Breast epithelium (tissue), 4 donors: ENCODE data around the gene C10orf95. TPM values are rescaled to one million over a fixed set of nuclear protein-coding genes. Genes with fewer than 3 reads are reported as not detected.
A peak's percentile ranks its signal among the peaks of the same experiment; 100 is the strongest.

Source experiments
- DNase-seq, 2 donors: peaks; one replicate each; pipeline ENCODE4 v3.0.0-alpha.2; 2019; ENCODE audit warnings: low spot score in 2 of 2
- H3K27ac ChIP-seq, 2 donors: fragments of 200-600 bp; sonication (generic) in 1 of 2; one replicate each; pipeline ENCODE4 v1.5.1; 2016 to 2019; ENCODE audit warnings: mild to moderate bottlenecking in 1 of 2
- H3K27me3 ChIP-seq, 2 donors: fragments of 200-600 bp; sonication (generic) in 1 of 2; one replicate each; pipeline versions ENCODE4 v1.5.1 to v1.6.0; 2017 to 2019; ENCODE audit warnings: control low read depth in 1 of 2, mild to moderate bottlenecking in 1 of 2
- H3K36me3 ChIP-seq: fragments of 200-600 bp; one replicate; pipeline ENCODE4 v1.5.1; 2019
- H3K4me1 ChIP-seq, 2 donors: fragments of 200-600 bp; sonication (generic); one replicate each; pipeline ENCODE4 v1.5.1; 2016 to 2019; ENCODE audit warnings: control low read depth in 1 of 2
- H3K4me3 ChIP-seq, 3 donors: fragments of 200-600 bp; sonication (generic); 1 replicate in 2 of 3; 2 replicates in 1 of 3; pipeline ENCODE4 v1.5.1; 2016 to 2019; ENCODE audit warnings: mild to moderate bottlenecking in 3 of 3, moderate library complexity in 2 of 3
- H3K9me3 ChIP-seq, 2 donors: fragments of 200-600 bp; sonication (generic) in 1 of 2; one replicate each; pipeline ENCODE4 v1.5.1; 2016 to 2019; ENCODE audit warnings: control low read depth in 1 of 2
- POLR2A ChIP-seq: fragments of 450-650 bp; IDR thresholded peaks from one replicate; pipeline ENCODE4 v1.6.1; 2016; ENCODE audit warnings: antibody characterized with exemption, mild to moderate bottlenecking, moderate library complexity
- POLR2AphosphoS5 ChIP-seq, 3 donors: sonication (generic); formaldehyde crosslinking; IDR thresholded peaks; one replicate each; pipeline ENCODE4 v1.6.1; 2017; ENCODE audit warnings: antibody characterized with exemption in 3 of 3
- intact Hi-C: fragments of 100-400 bp; cut with DNase I; formaldehyde crosslinking; loops from one replicate; pipeline ENCODE4 v1.15.1; 2023; ENCODE audit warnings: low total_unique reads
- total RNA-seq, 3 donors: library from RNA; depleted of rRNA; stranded (reverse); fragments of >200 nt; gene quantifications; one replicate each; pipeline ENCODE4 v1.1.0, GENCODE V29; 2016
- TF ChIP-seq, protein P1 (sequence below), 3 donors: fragments of 450-650 bp; IDR thresholded peaks; one replicate each; pipeline ENCODE4 v1.5.1; 2016 to 2017; ENCODE audit warnings: antibody characterized with exemption in 3 of 3, mild to moderate bottlenecking in 3 of 3, moderate library complexity in 3 of 3

Gene C10orf95
- total RNA-seq, 3 donors from 2014 or later, result 0.33 to 0.59 TPM; not detected in 1

GRCh38 chr10:102432162-102432950 is 19.0 kb downstream of the C10orf95 start, which contains the start of gene CUEDC2:
CUEDC2 (minus strand) TSS chr10:102432574; CDS start chr10:102425188, 7,386 bp downstream.
- intact Hi-C loops, result no loop called here
- peak within 1 kb of the TSS; percentile 72 to 97 (median 94) for H3K4me3 ChIP-seq
- peaks cover 6% of the 10 kb centered on the region in 2 donors for H3K4me1 ChIP-seq
- H3K27me3 ChIP-seq, result no peaks in the 10 kb centered on the region
- TF ChIP-seq, protein P1, sequence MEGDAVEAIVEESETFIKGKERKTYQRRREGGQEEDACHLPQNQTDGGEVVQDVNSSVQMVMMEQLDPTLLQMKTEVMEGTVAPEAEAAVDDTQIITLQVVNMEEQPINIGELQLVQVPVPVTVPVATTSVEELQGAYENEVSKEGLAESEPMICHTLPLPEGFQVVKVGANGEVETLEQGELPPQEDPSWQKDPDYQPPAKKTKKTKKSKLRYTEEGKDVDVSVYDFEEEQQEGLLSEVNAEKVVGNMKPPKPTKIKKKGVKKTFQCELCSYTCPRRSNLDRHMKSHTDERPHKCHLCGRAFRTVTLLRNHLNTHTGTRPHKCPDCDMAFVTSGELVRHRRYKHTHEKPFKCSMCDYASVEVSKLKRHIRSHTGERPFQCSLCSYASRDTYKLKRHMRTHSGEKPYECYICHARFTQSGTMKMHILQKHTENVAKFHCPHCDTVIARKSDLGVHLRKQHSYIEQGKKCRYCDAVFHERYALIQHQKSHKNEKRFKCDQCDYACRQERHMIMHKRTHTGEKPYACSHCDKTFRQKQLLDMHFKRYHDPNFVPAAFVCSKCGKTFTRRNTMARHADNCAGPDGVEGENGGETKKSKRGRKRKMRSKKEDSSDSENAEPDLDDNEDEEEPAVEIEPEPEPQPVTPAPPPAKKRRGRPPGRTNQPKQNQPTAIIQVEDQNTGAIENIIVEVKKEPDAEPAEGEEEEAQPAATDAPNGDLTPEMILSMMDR (IDR thresholded peaks at IDR 0.05), result no peak
- TF ChIP-seq POLR2AphosphoS5 (IDR thresholded peaks at IDR 0.05), result peak; percentile 52 to 71 (median 59)
- TF ChIP-seq POLR2A, result peak; percentile 23
- H3K9me3 ChIP-seq, result no peaks in the 10 kb centered on the region
- H3K36me3 ChIP-seq, result no peaks in the 10 kb centered on the region
- peak within 1 kb of the TSS; percentile 87 to 91 for H3K27ac ChIP-seq
- DNase-seq, result peak; percentile 94

- Histone ChIP-seq H3K27ac (peak overlapping the region; percentile 87 to 91), H3K4me3 (peak overlapping the region; percentile 72 to 97 (median 94)), H3K27me3 (no peaks in the 10 kb centered on the region), H3K36me3 (no peaks in the 10 kb centered on the region), H3K4me1 (peaks cover 6% of the 10 kb centered on the region in 2 donors), H3K9me3 (no peaks in the 10 kb centered on the region)
- intact Hi-C loops, result no loop called here
- DNase-seq, result no peak
- TF ChIP-seq, protein P1 (IDR thresholded peaks at IDR 0.05), result no peak
- TF ChIP-seq POLR2AphosphoS5 (IDR thresholded peaks at IDR 0.05) (no peak), POLR2A (no peak)
Observed at GRCh38 chr10:102431452-102432124, 19.8 kb downstream of the C10orf95 start.

DNA sequence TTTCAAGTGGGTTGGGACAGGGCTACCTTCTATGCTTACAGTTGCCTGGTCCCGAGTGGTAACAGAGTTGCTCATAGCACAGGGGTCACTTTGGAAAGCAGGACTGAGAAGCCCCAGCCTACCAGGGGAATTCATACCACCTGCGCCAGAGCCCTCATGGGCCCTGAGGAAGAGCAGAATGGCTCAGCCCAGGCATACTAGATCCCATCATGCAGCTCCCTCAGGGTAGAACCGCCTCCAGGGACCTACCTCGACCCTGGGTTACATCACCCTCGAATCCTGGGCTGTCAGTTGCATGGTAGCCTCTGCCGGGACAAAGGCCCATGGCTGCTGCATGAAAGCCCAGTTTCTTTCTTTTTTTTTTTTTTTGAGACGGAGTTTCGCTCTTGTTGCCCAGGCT is 21.9 kb downstream of the C10orf95 start:
- Histone ChIP-seq H3K27me3 (no peaks in the 10 kb centered on the region), H3K4me1 (peaks cover 6% of the 10 kb centered on the region in 2 donors), H3K27ac (no peak overlapping the region), H3K9me3 (no peaks in the 10 kb centered on the region), H3K36me3 (no peaks in the 10 kb centered on the region), H3K4me3 (no peak overlapping the region)
- TF ChIP-seq POLR2AphosphoS5 (IDR thresholded peaks at IDR 0.05) (no peak), POLR2A (no peak)
- intact Hi-C loops, result no loop called here
- DNase-seq, result no peak

- H3K27me3 ChIP-seq, result no peaks in the 10 kb centered on the region
- no peaks in the 10 kb centered on the region for H3K9me3 ChIP-seq
- intact Hi-C loops, result no loop called here
- H3K4me1 ChIP-seq, result peaks cover 6 to 11% of the 10 kb centered on the region in 2 donors
- H3K36me3 ChIP-seq, result no peaks in the 10 kb centered on the region
- no peak overlapping the region for H3K27ac ChIP-seq
- DNase-seq, result no peak
- H3K4me3 ChIP-seq, result no peak overlapping the region
- TF ChIP-seq POLR2AphosphoS5 (IDR thresholded peaks at IDR 0.05), result no peak
- TF ChIP-seq, protein P1 (IDR thresholded peaks at IDR 0.05), result no peak
- TF ChIP-seq POLR2A, result no peak
Observed at GRCh38 chr10:102426803-102427287, 24.5 kb downstream of the C10orf95 start.

- H3K27me3 ChIP-seq, result no peaks in the 10 kb centered on the region
- no peak overlapping the region for H3K4me3 ChIP-seq
- no peak for DNase-seq
- intact Hi-C loops, result no loop called here
- H3K27ac ChIP-seq, result no peak overlapping the region
- H3K4me1 ChIP-seq, result peaks cover 0 to 5% of the 10 kb centered on the region in 2 donors
- no peaks in the 10 kb centered on the region for H3K36me3 ChIP-seq
- no peak for TF ChIP-seq POLR2AphosphoS5 (IDR thresholded peaks at IDR 0.05)
- no peak for TF ChIP-seq POLR2A
- TF ChIP-seq, protein P1 (IDR thresholded peaks at IDR 0.05), result no peak
- H3K9me3 ChIP-seq, result no peaks in the 10 kb centered on the region
Observed at GRCh38 chr10:102425444-102425843, 25.9 kb downstream of the C10orf95 start.
